Loucy (cell line): ENCODE results near the gene CAMTA1.

Experiments
- H2AFZ ChIP-seq: fragments of 200-600 bp; sonication (generic); 2 replicates; pipeline ENCODE4 v1.6.0; 2016; ENCODE audit warnings: antibody characterized with exemption, mild to moderate bottlenecking, low read length, moderate library complexity
- H3F3A ChIP-seq: fragments of 200-600 bp; 2 replicates; pipeline ENCODE4 v1.6.0; 2016; ENCODE audit warnings: antibody characterized with exemption, low read depth, mild to moderate bottlenecking
- H3K27me3 ChIP-seq: fragments of 200-600 bp; sonication (generic); 2 replicates; pipeline ENCODE4 v1.6.1; 2014; ENCODE audit warnings: low read length, mild to moderate bottlenecking; ENCODE audit not compliant: insufficient read depth, poor library complexity, severe bottlenecking
- H3K36me3 ChIP-seq: fragments of 200-600 bp; sonication (generic); 2 replicates; pipeline ENCODE4 v1.6.1; 2016; ENCODE audit warnings: low read length; ENCODE audit not compliant: insufficient read depth
- H3K4me1 ChIP-seq: fragments of 200-600 bp; sonication (generic); 2 replicates; pipeline ENCODE4 v1.5.1; 2014; ENCODE audit warnings: low read length, mild to moderate bottlenecking; ENCODE audit not compliant: insufficient read depth, poor library complexity, severe bottlenecking
- H3K4me2 ChIP-seq: fragments of 200-600 bp; sonication (generic); 2 replicates; pipeline ENCODE4 v1.6.0; 2014; ENCODE audit warnings: antibody characterized with exemption, low read length, low read depth, mild to moderate bottlenecking; ENCODE audit not compliant: poor library complexity, severe bottlenecking
- H3K4me3 ChIP-seq: fragments of 200-600 bp; sonication (generic); 2 replicates; pipeline ENCODE4 v1.5.1; 2014; ENCODE audit warnings: low read length, mild to moderate bottlenecking, mixed read lengths; ENCODE audit not compliant: poor library complexity, severe bottlenecking
- H3K79me2 ChIP-seq: fragments of 200-600 bp; sonication (generic); 2 replicates; pipeline ENCODE4 v1.6.1; 2014; ENCODE audit warnings: low read length; ENCODE audit not compliant: insufficient read depth
- H3K9ac ChIP-seq: fragments of 200-600 bp; sonication (generic); 2 replicates; pipeline ENCODE4 v1.6.0; 2014; ENCODE audit warnings: mild to moderate bottlenecking, low read depth, low read length, moderate library complexity; ENCODE audit not compliant: poor library complexity, severe bottlenecking
- H3K9me2 ChIP-seq: fragments of 200-600 bp; sonication (generic); replicated peaks from 2 replicates; pipeline ENCODE4 v1.6.1; 2016; ENCODE audit warnings: low read depth, low read length, mixed read lengths
- H3K9me3 ChIP-seq: fragments of 200-600 bp; sonication (generic); 2 replicates; pipeline ENCODE4 v1.6.1; 2014; ENCODE audit warnings: mild to moderate bottlenecking, antibody characterized with exemption, low read length, low read depth; ENCODE audit not compliant: insufficient read depth
- H4K20me1 ChIP-seq: fragments of 200-600 bp; sonication (generic); 2 replicates; pipeline ENCODE4 v1.6.0; 2014; ENCODE audit warnings: antibody characterized with exemption, low read length, mild to moderate bottlenecking; ENCODE audit not compliant: insufficient read depth, poor library complexity, severe bottlenecking
- EZH2phosphoT487 ChIP-seq: fragments of 200-600 bp; IDR thresholded peaks from 2 replicates; pipeline ENCODE4 v1.6.1; 2018; ENCODE audit warnings: antibody characterized with exemption, mild to moderate bottlenecking, moderate library complexity, borderline replicate concordance
- TF ChIP-seq, protein P1 (sequence below): fragments of 200-600 bp; sonication (generic); conservative IDR thresholded peaks from 2 replicates; pipeline ENCODE4 v1.5.1; 2014; ENCODE audit warnings: mild to moderate bottlenecking, antibody characterized with exemption, low read length

CAMTA1 gene

DNA sequence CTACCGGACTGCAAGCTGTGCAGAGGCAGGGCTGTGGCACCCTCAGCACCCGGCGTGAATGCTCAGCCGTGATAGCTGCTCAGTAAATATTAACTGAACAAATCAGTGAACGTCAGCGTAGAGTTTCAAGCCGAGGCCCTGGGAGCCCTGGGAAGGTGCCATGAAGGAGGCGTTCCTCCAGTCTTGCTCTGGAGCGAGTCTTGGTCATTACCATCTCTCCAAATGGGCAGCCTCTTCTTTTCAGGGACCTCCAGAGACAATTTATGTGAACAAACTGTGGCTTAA is 449.2 kb downstream of the CAMTA1 start:
- H3K4me2 ChIP-seq = no peak overlapping the region
- H2AFZ ChIP-seq = no peak overlapping the region
- no peaks in the 10 kb centered on the region for H3K9me2 ChIP-seq
- no peaks in the 10 kb centered on the region for H3F3A ChIP-seq
- no peak overlapping the region for H3K4me3 ChIP-seq
- H3K79me2 ChIP-seq = no peaks in the 10 kb centered on the region
- H3K36me3 ChIP-seq = no peaks in the 10 kb centered on the region
- no peaks in the 10 kb centered on the region for H4K20me1 ChIP-seq
- H3K9ac ChIP-seq = no peak overlapping the region
- H3K27me3 ChIP-seq = no peaks in the 10 kb centered on the region
- H3K4me1 ChIP-seq = no peaks in the 10 kb centered on the region
- H3K9me3 ChIP-seq = no peaks in the 10 kb centered on the region
- no peak for TF ChIP-seq EZH2phosphoT487
- TF ChIP-seq, protein P1, sequence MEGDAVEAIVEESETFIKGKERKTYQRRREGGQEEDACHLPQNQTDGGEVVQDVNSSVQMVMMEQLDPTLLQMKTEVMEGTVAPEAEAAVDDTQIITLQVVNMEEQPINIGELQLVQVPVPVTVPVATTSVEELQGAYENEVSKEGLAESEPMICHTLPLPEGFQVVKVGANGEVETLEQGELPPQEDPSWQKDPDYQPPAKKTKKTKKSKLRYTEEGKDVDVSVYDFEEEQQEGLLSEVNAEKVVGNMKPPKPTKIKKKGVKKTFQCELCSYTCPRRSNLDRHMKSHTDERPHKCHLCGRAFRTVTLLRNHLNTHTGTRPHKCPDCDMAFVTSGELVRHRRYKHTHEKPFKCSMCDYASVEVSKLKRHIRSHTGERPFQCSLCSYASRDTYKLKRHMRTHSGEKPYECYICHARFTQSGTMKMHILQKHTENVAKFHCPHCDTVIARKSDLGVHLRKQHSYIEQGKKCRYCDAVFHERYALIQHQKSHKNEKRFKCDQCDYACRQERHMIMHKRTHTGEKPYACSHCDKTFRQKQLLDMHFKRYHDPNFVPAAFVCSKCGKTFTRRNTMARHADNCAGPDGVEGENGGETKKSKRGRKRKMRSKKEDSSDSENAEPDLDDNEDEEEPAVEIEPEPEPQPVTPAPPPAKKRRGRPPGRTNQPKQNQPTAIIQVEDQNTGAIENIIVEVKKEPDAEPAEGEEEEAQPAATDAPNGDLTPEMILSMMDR = no peak

DNA sequence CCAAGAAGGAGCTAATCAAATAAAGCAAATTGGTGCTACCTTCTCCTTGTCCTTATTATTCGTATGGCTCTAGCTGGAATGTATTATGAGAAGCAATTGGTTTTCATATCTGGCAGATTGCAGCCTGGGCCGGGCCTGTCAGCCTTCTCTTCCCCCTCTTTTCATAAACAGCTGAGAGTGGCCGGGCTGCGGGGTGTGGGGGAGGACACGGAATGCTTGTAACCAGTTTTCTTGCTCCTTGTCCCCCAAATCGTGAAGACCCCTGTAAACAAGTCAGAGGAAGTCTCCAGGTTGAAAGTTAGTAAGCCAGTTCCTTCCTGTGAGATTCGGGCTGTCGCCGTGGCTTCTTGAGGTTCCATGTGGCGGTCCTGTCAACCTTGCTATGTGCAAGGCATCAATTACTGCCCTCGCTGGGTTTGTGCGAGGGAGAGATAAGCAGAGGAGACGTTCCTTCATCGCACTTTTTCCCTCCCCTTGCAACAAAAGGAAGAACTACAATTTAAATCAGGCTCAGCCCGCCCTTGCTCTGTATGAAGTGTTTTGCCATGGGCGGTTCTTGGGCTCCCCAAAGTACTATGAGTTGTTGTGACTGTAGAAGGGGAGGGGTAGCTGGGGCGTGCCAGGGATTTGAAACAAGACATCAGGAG is 450.7 kb downstream of the CAMTA1 start:
- no peaks in the 10 kb centered on the region for H3F3A ChIP-seq
- H3K9me3 ChIP-seq = no peaks in the 10 kb centered on the region
- H3K36me3 ChIP-seq = no peaks in the 10 kb centered on the region
- no peak overlapping the region for H3K4me2 ChIP-seq
- H3K9ac ChIP-seq = no peak overlapping the region
- H4K20me1 ChIP-seq = no peaks in the 10 kb centered on the region
- no peak overlapping the region for H3K4me3 ChIP-seq
- no peaks in the 10 kb centered on the region for H3K79me2 ChIP-seq
- H3K27me3 ChIP-seq = no peaks in the 10 kb centered on the region
- H2AFZ ChIP-seq = no peak overlapping the region
- no peaks in the 10 kb centered on the region for H3K4me1 ChIP-seq
- H3K9me2 ChIP-seq = no peaks in the 10 kb centered on the region
- TF ChIP-seq, protein P1 = no peak
- TF ChIP-seq EZH2phosphoT487 = no peak

DNA sequence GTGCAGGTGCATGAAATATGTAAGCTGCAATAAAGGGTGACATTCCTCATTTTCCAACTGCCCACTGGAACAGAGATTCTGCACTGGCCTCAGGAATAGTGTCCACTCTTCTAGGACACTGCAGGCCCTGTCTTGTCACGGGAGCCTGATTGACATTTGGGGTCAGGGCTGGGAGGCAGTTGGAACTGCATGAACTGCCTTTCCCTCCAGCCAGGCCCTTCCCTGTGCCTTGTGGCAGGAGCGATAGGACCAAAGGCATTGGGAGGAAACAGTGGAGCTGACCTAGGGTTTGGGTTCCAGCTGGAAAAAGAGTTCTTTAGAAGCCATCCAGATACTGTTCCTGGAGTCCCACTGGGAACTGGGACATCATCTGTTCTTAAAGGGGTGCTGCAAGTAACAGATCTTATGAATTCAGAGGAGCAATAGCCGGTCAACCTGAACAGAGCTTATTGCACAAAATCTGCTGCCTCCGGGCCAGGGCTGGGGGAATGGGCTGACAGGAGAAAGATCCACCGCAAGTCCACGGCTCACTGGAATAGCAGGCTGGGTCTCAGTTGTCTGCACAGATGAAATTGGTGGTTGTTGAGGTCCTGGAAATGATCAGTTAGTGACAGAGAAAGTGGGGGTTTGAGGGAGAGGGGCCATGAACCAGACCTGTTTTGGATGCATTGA is 451.7 kb downstream of the CAMTA1 start:
- H3K79me2 ChIP-seq = no peaks in the 10 kb centered on the region
- no peak overlapping the region for H3K4me3 ChIP-seq
- H3K4me1 ChIP-seq = no peaks in the 10 kb centered on the region
- H4K20me1 ChIP-seq = no peaks in the 10 kb centered on the region
- H3K9me2 ChIP-seq = no peaks in the 10 kb centered on the region
- H2AFZ ChIP-seq = no peak overlapping the region
- no peak overlapping the region for H3K9ac ChIP-seq
- H3K4me2 ChIP-seq = no peak overlapping the region
- H3K36me3 ChIP-seq = no peaks in the 10 kb centered on the region
- H3F3A ChIP-seq = no peaks in the 10 kb centered on the region
- no peaks in the 10 kb centered on the region for H3K27me3 ChIP-seq
- no peaks in the 10 kb centered on the region for H3K9me3 ChIP-seq
- TF ChIP-seq, protein P1 = no peak
- TF ChIP-seq EZH2phosphoT487 = no peak
